ENCODE results near the gene ECM2.
"Not testable (repeated sequence)": the region's sequence is repeated elsewhere in the genome, so short reads cannot be mapped to it uniquely, and the experiment has no call there.

Gene ECM2

DNA sequence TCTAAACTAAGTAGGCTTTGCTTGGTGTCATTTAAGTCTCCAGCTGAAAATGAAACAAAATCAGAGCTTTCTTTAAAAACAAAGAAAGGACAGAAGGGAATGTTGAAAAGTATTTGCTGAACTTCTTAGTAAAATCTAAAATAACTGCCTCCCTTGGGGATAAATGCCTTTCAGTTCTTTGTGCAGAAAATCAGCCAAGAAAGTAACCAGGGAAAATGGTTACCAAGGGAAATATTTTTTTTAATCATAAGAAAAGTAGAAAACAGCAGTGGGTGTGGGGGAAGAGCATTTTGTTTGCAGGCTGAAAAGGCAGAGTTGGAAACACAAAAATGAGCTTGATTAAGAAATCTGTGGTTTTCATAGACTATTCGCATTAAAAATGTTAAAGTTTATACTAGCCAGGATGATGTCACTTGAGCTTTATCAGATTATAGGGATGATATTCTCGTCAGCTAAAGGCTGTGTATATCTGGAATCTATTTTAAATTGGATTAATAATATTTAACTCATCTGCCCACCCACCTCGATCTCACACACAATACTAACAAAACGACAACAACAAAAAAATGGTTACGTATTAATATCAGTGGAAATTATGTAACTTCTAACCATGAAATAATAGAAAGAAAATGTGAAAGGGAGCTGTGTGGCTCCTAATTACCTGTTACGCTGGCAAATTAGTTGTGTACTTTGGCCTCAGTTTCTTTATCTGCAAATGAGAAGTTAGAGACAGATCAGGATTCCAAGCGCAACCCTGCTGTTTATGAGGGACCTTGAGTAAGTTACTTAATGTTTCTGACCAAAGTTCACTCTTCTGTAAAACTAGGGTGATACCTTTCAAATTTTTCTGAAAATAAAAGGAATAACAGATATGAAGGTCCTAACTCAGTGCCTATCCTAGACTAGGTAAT is at the start of gene ECM2:
ECM2 (minus strand) TSS at position 51 of the 911 bp plus-strand sequence. CDS start 13,124 bp downstream, outside the sequence.
- no peak for DNase-seq (ENCODE audit: low spot score)

DNA sequence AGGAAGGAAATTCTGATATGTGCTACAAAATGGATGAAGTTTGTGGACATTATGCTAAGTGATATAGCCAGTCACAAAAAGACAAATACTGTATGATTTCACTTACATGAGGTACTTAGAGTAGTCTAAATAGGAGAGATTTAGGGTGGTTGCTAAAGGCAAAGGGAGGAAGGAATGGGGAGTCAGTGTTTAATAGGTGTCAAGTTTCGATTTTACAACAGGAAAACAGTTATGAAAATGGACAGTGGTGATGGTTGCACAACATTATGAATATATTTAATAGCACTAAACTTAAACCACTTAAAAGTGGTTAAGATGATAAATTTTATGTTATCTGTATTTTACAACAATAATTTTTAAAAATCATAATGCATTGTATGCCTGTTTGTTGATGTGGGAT is 40.4 kb upstream of the ECM2 start:
- no peak for DNase-seq (ENCODE audit: low spot score)

- not testable (repeated sequence) for DNase-seq (ENCODE audit: low spot score)
These were observed 37.8 kb upstream of the ECM2 start for GRCh38 chr9:92573612-92574011.

- not testable (repeated sequence) for DNase-seq (ENCODE audit: low spot score)
These were observed 36.1 kb upstream of the ECM2 start for GRCh38 chr9:92571871-92572270.

GRCh38 chr9:92564982-92565381 is 29.2 kb upstream of the ECM2 start:
- no peak for DNase-seq (ENCODE audit: low spot score)

DNA sequence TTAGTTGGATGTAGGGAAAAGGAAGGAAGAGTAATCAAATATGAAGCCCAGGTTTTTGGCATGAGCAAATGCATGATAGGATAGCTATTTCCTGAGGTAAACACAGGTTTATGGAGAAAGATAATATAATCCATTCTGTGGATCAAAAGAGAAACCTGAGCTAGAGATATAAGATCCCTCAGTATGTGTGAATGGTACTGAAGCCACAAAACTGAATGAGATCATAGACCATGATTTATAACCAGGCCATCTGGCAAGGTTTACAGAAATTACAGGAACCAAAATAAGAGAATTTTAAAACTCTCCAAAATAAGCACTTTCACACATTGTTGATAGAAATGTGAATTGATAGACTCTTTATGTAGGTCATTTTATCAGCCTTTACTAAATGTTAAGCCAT is 28.7 kb upstream of the ECM2 start:
- no peak for DNase-seq (ENCODE audit: low spot score)

DNA sequence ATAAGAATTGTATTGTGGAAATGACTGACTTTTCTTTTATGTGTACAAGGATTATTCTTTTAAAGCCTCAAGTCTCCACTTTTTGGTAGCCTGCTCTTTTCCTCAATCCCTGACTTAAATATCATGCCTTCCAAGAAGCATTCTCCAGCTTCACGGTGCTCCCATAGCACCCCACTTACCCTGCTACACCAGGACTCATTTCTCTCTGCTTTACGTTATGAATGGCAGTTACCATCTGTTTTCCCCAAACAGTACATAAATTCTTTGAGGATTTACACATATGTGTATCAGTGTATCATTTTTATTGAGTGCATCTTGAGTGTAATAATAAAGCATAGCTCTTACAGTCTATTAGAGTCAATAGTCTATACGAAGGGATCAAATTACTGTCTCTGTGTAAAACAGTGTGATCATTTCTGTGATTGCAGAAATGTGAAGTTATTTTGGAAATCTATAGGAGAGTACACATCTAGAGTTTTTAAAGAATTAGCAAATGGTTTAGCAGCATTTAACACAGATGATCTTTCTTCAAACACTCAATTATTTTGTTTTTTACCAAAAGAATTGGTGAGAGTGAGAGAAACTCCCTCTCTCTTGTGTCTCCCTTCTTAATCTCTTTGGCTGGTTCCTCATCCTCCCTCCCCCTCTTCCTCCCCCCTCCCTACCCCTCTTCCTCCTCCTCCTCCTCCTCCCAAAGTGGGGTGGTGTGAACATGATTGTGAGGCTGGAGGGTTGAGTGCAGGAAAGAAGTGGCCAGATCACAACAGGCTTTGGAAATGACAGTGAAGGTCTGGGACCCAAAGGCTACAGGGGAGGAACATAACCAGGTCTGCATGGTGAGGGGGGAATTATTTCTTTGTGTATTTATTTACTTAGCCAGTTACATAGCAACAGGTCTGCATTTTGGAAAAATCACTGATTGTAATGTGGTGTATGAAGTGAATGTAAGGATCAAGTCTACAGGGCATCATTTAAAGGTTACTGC is 27.6 kb upstream of the ECM2 start:
- no peak for DNase-seq (ENCODE audit: low spot score)

- DNase-seq (ENCODE audit: low spot score) = no peak
These were observed 26.7 kb upstream of the ECM2 start for GRCh38 chr9:92562461-92562967.

DNA sequence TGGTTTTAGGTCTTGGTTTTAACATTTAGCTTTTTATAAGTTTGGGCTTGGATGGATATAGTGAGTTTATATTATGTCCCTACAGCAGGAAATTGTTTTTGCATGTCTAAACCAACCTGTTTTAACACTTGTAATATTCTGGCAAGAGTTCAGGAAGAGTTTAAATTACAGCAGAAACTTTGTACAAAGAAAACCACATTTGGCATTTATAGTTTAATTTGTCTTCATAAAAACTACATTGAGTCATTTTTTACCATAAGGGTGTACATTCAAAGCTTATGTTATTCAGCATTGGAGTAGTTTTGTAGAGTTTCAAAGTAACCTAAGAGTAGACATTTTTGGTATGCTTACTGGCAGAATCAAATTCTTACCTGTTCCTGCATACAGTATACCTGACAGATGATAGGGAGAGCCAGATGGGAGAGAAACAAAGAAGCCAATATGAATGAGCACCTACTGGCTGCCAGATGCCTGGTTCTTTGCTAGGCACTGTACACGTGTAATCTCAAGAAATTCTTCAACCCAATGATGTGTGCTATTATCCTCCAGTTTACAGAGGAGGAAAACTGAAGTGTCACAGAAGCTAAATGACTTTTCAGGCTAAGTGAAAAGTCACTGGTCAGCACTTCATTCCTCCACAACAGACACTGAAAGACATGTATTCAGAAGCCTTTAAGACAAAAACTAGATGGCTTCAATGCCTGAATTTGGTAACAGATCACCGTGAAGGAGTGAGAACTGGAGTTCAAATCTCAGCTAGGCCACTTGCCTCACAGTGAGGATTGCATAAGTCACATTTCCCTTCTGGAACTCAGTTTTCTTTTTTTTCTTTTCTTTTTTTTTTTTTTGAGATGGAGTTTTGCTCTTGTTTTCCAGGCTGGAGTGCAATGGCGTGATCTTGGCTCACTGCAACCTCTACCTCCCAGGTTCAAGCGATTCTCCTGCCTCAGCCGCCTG is 25.9 kb upstream of the ECM2 start:
- DNase-seq (ENCODE audit: low spot score) = no peak

DNA sequence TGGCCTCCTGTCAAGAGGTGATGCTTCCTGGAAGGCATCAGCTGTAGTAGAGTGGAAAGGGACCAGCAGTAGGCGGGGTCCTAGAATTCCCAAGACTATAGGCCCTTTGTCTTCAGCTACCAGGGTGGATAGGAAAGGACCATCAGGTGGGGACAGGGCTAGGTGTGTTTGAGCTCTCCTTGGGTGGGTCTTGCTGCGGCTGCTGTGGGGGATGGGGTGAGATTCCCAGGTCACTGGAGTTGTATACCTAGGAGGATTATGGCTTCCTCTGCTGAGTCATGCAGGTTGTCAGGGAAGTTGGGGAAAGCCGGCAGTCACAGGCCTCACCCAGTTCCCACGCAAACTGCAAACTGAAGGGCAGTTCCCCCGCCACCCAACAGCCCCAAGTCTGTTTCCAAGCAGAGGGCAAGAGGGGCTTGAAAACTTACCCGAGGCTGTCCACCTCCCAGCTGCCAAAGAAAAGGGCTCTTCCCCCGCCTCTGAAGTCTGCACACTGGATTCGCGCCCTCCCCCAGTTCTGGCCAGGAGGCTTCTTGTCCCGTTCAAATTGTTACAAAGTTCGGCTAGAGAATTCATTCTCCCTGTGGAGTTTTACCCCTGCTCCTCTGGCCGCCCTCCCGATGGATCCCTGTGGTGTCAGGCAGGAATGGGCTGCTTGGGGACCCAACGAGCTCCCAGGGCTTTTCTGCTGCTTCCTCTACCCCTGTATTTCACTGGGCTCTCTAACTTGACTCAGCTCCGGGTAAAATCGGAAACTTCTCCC is 23.0 kb upstream of the ECM2 start:
- DNase-seq (ENCODE audit: low spot score) = no peak

GRCh38 chr9:92550765-92551164 is 15.0 kb upstream of the ECM2 start:
- no peak for DNase-seq (ENCODE audit: low spot score)

DNA sequence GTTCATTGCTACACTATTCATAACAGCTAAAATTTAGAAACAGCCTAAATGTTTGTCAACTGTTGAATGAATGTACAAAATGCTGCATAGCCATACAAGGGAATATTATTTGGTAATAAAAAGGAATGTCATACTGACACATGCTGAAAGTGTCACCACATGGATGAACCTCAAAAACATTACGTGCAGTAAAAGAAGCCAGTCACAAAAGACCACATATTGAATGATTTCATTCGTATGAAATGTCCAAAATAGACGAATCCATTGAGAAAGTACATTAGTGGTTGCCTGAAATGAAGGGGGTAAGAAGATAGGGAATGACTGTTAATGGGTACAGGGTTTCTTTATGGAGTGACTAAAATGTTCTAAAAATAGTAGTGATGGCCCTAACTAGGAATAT is 11.6 kb upstream of the ECM2 start:
- DNase-seq (ENCODE audit: low spot score) = no peak

DNA sequence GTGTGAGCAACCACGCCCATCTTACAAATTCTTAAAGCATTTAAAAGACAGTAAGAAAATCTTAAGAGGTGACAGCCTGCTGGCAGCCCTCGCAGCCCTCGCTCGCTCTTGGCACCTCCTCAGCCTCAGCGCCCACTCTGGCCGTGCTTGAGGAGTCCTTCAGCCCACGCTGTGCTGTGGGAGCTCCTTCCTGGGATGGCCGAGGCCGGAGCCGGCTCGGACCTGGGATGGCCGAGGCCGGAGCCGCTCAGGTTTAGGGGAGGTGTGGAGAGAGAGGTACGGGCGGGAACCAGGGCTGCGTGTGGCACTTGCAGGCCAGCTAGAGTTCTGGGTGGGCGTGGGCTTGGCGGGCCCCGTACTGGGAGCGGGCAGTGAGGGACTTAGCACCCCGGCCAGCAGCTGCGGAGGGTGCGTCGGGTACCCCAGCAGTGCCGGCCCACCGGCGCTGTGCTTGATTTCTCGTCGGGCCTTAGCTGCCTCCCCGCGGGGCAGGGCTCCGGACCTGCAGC is 9.3 kb upstream of the ECM2 start:
- DNase-seq (ENCODE audit: low spot score) = no peak

DNA sequence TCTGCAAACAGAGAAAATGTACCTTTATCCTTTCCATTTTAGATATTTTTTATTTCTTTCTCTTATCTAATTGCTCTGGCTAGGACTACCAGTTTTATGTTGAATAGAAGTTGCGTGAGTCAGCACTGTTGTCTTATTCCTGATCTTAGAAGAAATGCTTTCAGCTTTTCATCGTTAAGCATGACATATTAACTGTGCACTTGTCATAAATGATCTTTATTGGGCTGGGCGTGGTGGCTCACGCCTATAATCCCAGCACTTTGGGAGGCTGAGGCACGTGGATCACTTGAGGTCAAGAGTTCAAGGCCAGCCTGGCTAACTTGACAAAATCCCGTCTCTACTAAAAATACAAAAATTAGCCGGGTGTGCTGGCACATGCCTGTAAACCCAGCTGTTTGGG is 8.2 kb upstream of the ECM2 start:
- no peak for DNase-seq (ENCODE audit: low spot score)

GRCh38 chr9:92538541-92538940 is 2.8 kb upstream of the ECM2 start:
- DNase-seq (ENCODE audit: low spot score) = no peak

- DNase-seq (ENCODE audit: low spot score) = no peak
These were observed 1.1 kb downstream of the ECM2 start for GRCh38 chr9:92534674-92535073.

DNA sequence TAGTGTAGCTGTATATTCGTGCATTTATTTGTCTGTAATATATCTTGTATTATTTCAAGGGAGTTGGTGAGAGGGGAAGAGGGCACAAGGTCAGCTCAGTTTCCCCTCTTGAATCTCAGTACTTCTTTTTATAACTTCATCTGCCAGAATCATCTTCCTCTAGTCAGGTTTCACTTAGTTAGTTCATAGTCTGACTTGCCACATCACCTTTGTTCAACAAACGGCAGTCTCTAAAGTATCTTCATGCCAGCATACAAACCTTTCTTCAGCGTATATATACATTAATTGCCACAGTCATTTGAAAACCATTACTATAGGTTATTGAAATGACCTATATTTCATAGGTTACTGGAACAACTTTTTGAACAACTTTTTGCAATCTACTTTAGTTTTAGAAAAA is 1.6 kb downstream of the ECM2 start:
- no peak for DNase-seq (ENCODE audit: low spot score)

GRCh38 chr9:92530893-92531292 is 4.9 kb downstream of the ECM2 start:
- DNase-seq (ENCODE audit: low spot score) = no peak

- no peak for DNase-seq (ENCODE audit: low spot score)
These were observed 6.7 kb downstream of the ECM2 start for GRCh38 chr9:92529124-92529523.

GRCh38 chr9:92528522-92528849 is 7.3 kb downstream of the ECM2 start:
- no peak for DNase-seq (ENCODE audit: low spot score)

All from CD4-positive, alpha-beta T cell treated with Interleukin-2 at 100 ng/mL for 4 hours (primary cell).